HEK293T (cell line): Measurements from ENCODE around the gene ENG.

Experiments used
- HDGF ChIP-seq: fragments of 450-650 bp; IDR thresholded peaks from 2 replicates; pipeline ENCODE4 v1.6.1; 2017; ENCODE audit warnings: antibody characterized with exemption, borderline replicate concordance
- TARDBP ChIP-seq: fragments of 450-650 bp; IDR thresholded peaks from 2 replicates; pipeline ENCODE4 v1.6.1; 2016

DNA sequence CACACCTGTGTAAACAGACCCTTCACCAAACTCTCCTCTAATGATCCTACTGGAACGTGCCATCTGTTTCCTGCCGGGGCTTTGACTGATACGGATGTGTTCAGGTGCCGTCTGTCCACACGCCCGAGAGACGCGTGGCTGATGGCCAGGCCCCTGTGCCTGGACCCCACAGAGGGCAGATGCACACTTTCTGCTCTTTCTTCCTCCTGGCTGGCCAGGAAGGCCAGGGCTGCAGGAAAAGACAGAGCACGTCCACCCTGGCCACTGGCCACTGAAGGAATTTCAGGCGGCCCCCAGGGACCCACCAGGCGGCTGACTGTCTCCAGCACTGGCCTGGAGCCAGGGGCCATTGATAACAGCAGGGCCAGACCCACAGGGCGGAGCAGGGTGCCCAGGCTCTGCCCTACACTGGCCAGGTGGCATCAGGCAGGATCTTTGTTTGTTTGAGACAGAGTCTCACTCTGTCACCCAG is 3.6 kb upstream of the ENG start:
- no peak for TF ChIP-seq HDGF
- TF ChIP-seq TARDBP: no peak
